Superior temporal gyrus (tissue), 1 donor: ENCODE measurements around the gene PPP1R7.
A peak's percentile ranks its signal among the peaks of the same experiment; 100 is the strongest.

Experiments
- DNase-seq: peaks from one replicate; pipeline ENCODE4 v3.0.0-alpha.2; 2016; ENCODE audit errors: extremely low spot score

PPP1R7 gene

GRCh38 chr2:241139531-241140444 is 10.5 kb upstream of the PPP1R7 start:
- no peak for DNase-seq

GRCh38 chr2:241140445-241140840 is 9.8 kb upstream of the PPP1R7 start:
- no peak for DNase-seq

GRCh38 chr2:241141214-241141770 is 9.0 kb upstream of the PPP1R7 start:
- no peak for DNase-seq

GRCh38 chr2:241142063-241142462 is 8.2 kb upstream of the PPP1R7 start:
- DNase-seq, result no peak

- DNase-seq, result no peak
These were observed 7.7 kb upstream of the PPP1R7 start for GRCh38 chr2:241142593-241142992.

- no peak for DNase-seq
These were observed 4.0 kb upstream of the PPP1R7 start for GRCh38 chr2:241146286-241146685.

GRCh38 chr2:241147336-241147735 is 2.9 kb upstream of the PPP1R7 start:
- DNase-seq, result no peak

GRCh38 chr2:241148239-241148638 is 2.0 kb upstream of the PPP1R7 start:
- no peak for DNase-seq

- DNase-seq, result peak; percentile 97
These were observed 1.2 kb upstream of the PPP1R7 start, which contains the start of gene PASK for GRCh38 chr2:241148891-241149674. Gene PASK (minus strand): TSS chr2:241149472. CDS start chr2:241143032, 6,440 bp downstream.

- DNase-seq, result no peak
These were observed 667 bp upstream of the PPP1R7 start for GRCh38 chr2:241149675-241149924.

- DNase-seq, result peak; percentile 28
These were observed 628 bp downstream of the PPP1R7 start for GRCh38 chr2:241150660-241151530.

- no peak for DNase-seq
These were observed 1.8 kb downstream of the PPP1R7 start for GRCh38 chr2:241151934-241152660.

GRCh38 chr2:241153616-241154015 is 3.3 kb downstream of the PPP1R7 start:
- DNase-seq, result no peak

GRCh38 chr2:241154915-241155314 is 4.6 kb downstream of the PPP1R7 start:
- DNase-seq, result peak; percentile 68

GRCh38 chr2:241155936-241156335 is 5.7 kb downstream of the PPP1R7 start:
- no peak for DNase-seq

GRCh38 chr2:241156971-241157441 is 6.7 kb downstream of the PPP1R7 start:
- peak; percentile 50 for DNase-seq

GRCh38 chr2:241157841-241158545 is 7.7 kb downstream of the PPP1R7 start:
- DNase-seq, result no peak

GRCh38 chr2:241158546-241158900 is 8.3 kb downstream of the PPP1R7 start:
- DNase-seq, result no peak

- no peak for DNase-seq
These were observed 8.8 kb downstream of the PPP1R7 start for GRCh38 chr2:241159116-241159515.

- DNase-seq, result no peak
These were observed 10.1 kb downstream of the PPP1R7 start for GRCh38 chr2:241160318-241160717.
